GM19351 (cell line): ENCODE data around the gene THUMPD1.
"Not testable (repeated sequence)": the region's sequence is repeated elsewhere in the genome, so short reads cannot be mapped to it uniquely, and the experiment has no call there.

Experiments
- ATAC-seq: cut with Tn5 transposase; IDR thresholded peaks from one replicate; pipeline ENCODE4 v1.9.1; 2021; ENCODE audit warnings: mild to moderate bottlenecking, moderate library complexity; ENCODE audit not compliant: unreplicated experiment

THUMPD1 gene

GRCh38 chr16:20750558-20750957, 8.9 kb upstream of the THUMPD1 start:
- ATAC-seq: no peak

DNA sequence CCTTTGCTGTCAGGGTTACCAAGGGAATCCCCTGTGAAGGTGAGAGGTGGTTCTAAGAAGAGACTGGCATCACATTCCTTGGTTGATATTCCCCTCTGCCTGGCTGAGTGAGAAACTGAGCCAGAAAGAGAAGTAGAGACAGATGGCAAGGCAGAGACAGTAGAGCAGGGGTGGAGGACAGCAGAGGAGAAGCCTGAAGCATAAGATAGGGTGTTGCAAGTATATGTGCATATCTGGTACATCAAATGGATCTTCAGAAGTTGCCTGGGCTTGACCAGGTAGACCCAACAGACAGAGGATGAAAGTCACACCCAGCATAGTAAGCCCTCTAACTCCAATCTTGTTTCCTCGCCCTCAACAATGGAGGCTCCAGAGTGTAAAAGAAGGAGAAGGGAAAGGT, 7.9 kb upstream of the THUMPD1 start:
- no peak for ATAC-seq

GRCh38 chr16:20747030-20747816, 5.6 kb upstream of the THUMPD1 start:
- ATAC-seq: no peak

DNA sequence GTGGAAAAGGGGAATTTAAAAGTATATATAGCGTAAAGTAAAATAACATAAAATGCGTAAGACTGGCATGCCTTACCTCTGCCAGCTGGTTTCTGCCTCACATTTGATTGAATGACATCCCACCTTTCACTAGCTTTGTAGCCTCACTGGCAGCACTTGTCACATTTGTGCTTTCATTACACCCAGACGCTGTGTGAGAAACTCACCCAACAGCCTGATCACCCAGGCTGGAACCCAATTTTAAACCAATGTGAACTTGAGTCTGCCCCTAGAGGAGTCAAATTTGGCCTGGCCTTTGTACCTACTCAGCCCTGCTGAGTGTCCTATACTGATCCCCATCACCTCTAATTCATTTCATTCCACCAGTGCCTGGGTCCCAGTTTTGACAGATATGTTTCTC, 4.8 kb upstream of the THUMPD1 start:
- ATAC-seq: no peak

GRCh38 chr16:20744922-20745440, 3.4 kb upstream of the THUMPD1 start:
- ATAC-seq: no peak

DNA sequence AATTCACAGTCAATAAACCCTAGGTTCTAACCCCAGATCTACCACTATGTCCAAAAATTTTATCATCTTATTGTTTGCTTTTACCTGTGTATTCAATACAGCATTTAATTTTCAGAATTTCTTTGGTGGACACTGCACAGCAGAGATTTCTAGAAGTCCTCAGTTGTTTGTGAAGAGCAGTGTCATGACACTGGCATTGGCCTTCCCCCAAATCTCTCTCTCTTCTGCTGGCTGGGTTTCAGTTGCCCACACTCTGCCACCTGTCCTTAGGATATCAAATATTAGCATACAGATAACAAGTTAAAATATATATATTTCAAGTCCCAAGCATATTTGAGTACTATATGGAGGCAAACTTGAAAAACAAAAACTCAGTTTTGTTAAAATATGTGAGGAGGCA, 2.0 kb upstream of the THUMPD1 start:
- ATAC-seq: no peak

GRCh38 chr16:20740901-20741521, 607 bp downstream of the THUMPD1 start:
- peak; percentile 85 for ATAC-seq

- ATAC-seq: no peak
Measured at GRCh38 chr16:20740007-20740883, 1.4 kb downstream of the THUMPD1 start.

- ATAC-seq: no peak
Measured at GRCh38 chr16:20735490-20735889, 6.1 kb downstream of the THUMPD1 start.

DNA sequence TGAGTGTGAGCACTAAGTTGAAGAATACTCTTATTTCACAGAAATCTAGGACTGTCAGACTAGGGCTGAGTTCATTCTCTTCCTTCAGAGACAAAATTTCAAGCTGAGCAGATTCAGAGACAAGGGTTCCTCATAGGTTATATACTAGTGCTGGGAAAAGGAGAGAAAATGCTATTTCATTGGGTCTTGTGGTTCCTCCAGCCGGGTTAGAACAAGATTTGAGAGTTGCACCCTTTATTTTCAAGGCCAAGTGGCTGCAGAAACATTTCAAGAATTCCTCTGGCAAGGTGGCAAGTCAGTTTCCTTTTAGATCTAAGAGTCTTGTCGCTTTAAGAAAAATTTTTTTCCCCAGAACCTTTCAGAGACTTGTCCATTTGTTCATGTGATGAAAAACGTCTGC, 6.8 kb downstream of the THUMPD1 start:
- ATAC-seq: no peak

DNA sequence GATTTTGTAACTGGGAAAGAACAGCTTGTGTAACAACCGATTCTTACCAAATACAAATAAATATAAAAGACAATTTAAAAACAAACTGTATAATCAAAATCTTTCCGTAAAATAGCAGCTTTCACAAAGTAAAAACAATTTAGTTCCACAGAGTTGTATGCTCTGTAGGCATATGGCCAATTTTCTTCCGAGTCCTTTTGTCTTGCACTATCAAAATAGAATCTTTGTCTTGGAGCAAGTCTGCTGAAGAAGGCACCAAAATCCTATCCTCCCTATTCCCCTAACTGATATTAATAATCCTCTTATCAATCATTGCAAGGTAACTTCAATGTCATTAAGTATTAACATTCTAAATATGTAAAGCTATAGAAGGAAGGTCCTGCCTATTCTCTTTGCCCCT, 7.6 kb downstream of the THUMPD1 start:
- ATAC-seq: no peak

DNA sequence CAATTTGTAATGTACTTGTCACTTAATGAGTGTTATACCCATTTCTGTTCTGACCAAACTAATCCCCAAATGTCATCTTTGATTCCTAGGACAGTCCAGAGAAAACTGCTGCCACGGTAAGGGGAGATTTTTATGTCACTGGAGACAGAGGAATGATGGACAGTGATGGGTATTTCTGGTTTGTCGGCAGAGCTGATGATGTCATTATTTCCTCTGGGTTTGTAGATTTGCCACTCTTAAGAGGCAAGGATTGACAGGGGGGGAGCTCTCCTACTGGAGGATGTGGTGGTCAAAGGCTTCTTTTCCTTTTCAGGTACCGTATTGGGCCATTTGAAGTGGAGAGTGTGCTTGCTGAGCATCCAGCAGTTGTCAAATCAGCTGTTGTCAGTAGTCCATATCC, 12.5 kb downstream of the THUMPD1 start:
- no peak for ATAC-seq

DNA sequence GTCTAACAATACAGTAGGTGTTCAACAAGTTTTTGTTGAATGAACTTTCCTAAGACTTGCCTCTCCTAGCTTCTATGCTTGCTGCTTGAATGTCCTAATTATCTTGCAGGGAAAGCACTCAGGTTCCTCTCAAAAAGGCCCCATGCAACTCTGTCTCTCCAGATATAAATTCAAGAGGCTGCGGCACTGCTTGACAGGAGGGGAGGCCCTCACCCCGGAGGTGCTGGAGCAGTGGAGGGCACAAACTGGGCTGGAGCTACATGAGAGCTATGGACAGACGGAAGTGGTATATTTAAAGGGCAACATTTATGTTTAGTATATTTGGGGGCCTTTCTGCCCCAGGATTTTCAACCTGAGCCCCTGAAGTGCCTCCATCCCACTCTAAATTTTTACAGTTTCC, 14.4 kb downstream of the THUMPD1 start:
- ATAC-seq: no peak

GRCh38 chr16:20726661-20727060, 15.0 kb downstream of the THUMPD1 start:
- no peak for ATAC-seq

DNA sequence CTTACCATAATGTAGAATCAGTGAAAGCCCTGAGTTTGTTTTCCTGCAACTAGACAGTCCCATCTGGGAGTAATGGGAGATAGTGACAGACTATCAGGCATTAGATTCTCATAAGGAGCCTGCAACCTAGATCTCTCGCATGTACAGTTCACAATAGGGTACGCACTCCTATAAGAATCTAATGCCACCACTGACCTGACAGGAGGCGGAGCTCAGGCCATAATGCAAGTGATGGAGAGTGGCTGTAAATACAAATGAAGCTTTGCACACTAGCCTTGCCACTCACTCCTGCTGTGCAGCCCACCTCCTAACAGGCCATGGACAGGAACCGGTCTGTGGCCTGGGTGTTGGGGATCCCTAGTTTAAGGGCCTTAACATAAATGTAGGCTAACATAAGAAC, 21.4 kb downstream of the THUMPD1 start:
- ATAC-seq: no peak

- ATAC-seq: not testable (repeated sequence)
Measured at GRCh38 chr16:20717718-20718117, 23.9 kb downstream of the THUMPD1 start.

GRCh38 chr16:20711277-20711911, 30.2 kb downstream of the THUMPD1 start:
- ATAC-seq: no peak

DNA sequence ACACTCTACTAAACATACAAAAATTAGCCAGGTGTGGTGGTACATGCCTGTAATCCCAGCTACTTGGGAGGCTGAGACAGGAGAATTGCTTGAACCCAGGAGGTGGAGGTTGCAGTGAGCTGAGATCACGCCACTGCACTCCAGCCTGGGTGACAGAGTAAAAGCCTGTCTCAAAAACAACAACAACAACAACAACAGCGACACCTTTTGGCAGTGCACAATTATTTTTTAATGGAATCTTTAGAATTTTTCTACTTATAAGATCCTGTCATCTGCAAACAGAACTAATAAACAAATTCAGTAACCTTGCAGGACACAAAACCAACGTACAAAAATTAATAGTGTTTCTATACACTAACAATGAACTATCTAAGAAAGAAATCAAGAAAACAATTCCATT, 33.5 kb downstream of the THUMPD1 start:
- ATAC-seq: not testable (repeated sequence)

DNA sequence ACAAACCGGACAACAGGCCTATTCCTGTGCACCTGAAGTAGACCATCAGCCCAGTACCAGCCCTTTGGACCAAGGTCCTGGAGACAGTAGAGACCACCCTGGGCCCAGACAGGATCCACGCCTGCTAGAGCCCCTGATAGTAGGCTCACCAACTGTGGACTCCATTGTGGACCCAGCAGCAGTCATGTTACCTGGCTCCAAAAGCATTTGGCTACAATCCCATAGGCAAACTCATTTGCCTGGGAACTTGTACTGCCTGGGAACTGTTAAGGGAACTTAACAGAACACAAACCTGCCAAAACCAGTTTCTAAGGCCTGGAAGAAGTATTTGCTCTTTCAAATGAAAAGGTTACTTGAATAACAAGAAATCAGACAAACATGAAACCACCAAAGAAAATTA, 34.2 kb downstream of the THUMPD1 start:
- ATAC-seq: no peak

DNA sequence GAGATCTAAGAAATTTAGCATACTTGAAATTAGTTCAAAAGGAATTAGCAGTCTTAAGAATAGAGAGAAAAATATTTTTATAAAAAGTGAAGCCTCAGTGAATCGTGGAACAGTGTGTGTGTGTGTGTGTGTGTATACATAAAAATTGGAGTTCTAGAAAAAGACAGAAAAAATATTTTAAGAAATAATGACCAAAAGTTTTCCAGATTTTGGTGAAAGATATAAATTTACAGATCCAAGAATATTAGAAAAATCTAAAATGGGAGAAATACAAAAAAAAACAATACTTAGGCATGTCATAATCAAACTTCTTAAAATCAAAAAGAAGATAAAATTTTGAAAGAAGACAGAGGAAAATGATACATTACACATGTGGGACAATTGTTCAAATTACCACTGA, 35.6 kb downstream of the THUMPD1 start:
- ATAC-seq: not testable (repeated sequence)

DNA sequence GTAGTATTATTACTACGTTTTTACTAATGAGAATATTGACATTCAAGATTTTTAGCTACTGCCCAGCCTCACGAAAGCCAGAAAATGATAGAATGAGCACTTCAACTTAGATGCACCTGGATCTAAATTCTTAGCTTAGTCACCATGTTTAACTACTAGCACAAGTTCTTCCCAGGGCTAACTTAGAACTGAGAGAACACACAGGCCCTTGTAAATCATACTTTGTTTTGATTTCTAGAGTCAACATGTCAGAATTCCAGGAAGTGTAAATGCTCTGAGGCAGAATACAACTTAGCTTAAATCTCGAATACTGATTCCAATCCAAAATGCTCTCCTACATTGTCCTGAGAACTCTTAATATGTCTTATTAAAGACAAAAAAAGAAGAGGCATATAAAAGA, 37.3 kb downstream of the THUMPD1 start:
- no peak for ATAC-seq
